CD14-positive monocyte (primary cell): ENCODE data around the gene ABHD17B. TPM values are rescaled to one million over a fixed set of nuclear protein-coding genes. Genes with fewer than 3 reads are reported as not detected.

Experiments
- DNase-seq, 3 donors: peaks; one replicate each; pipeline ENCODE4 v3.0.0-alpha.2; 2011 to 2022
- H2AFZ ChIP-seq: 2 replicates; pipeline ENCODE4 v1.6.0; 2012; ENCODE audit warnings: mild to moderate bottlenecking, low read depth, low read length, inconsistent platforms; ENCODE audit not compliant: insufficient read depth, poor library complexity, severe bottlenecking
- H3K27ac ChIP-seq, 2 donors: 1 replicate in 1 of 2; 2 replicates in 1 of 2; pipeline ENCODE4 v1.5.1; 2012 to 2013; ENCODE audit warnings: low read length in 2 of 2, control low read depth in 1 of 2, inconsistent platforms in 1 of 2, low read depth in 1 of 2, mild to moderate bottlenecking in 1 of 2
- H3K27me3 ChIP-seq, 2 donors: one replicate each; pipeline versions ENCODE4 v1.6.0 to v1.6.1; 2011 to 2013; ENCODE audit warnings: low read length in 2 of 2; ENCODE audit not compliant: control insufficient read depth in 2 of 2, insufficient read depth in 2 of 2
- H3K36me3 ChIP-seq, 2 donors: replicated peaks in 1 of 2; 1 replicate in 1 of 2; 2 replicates in 1 of 2; pipeline versions ENCODE4 v1.5.1 to v1.6.1; 2012 to 2013; ENCODE audit warnings: low read length in 2 of 2, control low read depth in 1 of 2, inconsistent platforms in 1 of 2, mild to moderate bottlenecking in 1 of 2; ENCODE audit not compliant: insufficient read depth in 2 of 2, control insufficient read depth in 1 of 2
- H3K4me1 ChIP-seq, 2 donors: 1 replicate in 1 of 2; 2 replicates in 1 of 2; pipeline versions ENCODE4 v1.5.1 to v1.6.1; 2012 to 2013; ENCODE audit warnings: low read length in 2 of 2, control low read depth in 1 of 2, inconsistent platforms in 1 of 2, mild to moderate bottlenecking in 1 of 2, moderate library complexity in 1 of 2; ENCODE audit not compliant: insufficient read depth in 2 of 2, control insufficient read depth in 1 of 2
- H3K4me2 ChIP-seq: replicated peaks from 2 replicates; pipeline ENCODE3; 2012; ENCODE audit warnings: low read length, moderate library complexity, mild to moderate bottlenecking; ENCODE audit not compliant: poor library complexity, severe bottlenecking; ENCODE audit errors: extremely low read depth
- H3K4me3 ChIP-seq, 3 experiments: fragments of 200-600 bp in 1 of 3; sonication (generic) in 1 of 3; replicated peaks in 1 of 3; 1 replicate in 2 of 3; 2 replicates in 1 of 3; pipeline ENCODE4 v1.5.1; 2011 to 2013; ENCODE audit warnings: low read length in 3 of 3, mild to moderate bottlenecking in 3 of 3, control low read depth in 2 of 3, low read depth in 2 of 3, inconsistent platforms in 1 of 3, moderate library complexity in 1 of 3
- H3K79me2 ChIP-seq: 2 replicates; pipeline ENCODE4 v1.6.0; 2012; ENCODE audit warnings: mild to moderate bottlenecking, control low read depth, inconsistent platforms, low read length, moderate library complexity; ENCODE audit not compliant: insufficient read depth
- H3K9ac ChIP-seq: 2 replicates; pipeline ENCODE4 v1.6.0; 2017; ENCODE audit warnings: low read length, mild to moderate bottlenecking; ENCODE audit not compliant: insufficient read depth, poor library complexity, severe bottlenecking
- H3K9me3 ChIP-seq, 2 donors: replicated peaks in 1 of 2; 1 replicate in 1 of 2; 2 replicates in 1 of 2; pipeline versions ENCODE4 v1.5.1 to v1.6.1; 2012 to 2013; ENCODE audit warnings: low read length in 2 of 2, control low read depth in 1 of 2; ENCODE audit not compliant: control insufficient read depth in 1 of 2, insufficient read depth in 1 of 2
- H4K20me1 ChIP-seq: 2 replicates; pipeline ENCODE4 v1.6.0; 2012; ENCODE audit warnings: mild to moderate bottlenecking, low read length, control low read depth, moderate library complexity; ENCODE audit not compliant: insufficient read depth
- H3K27ac Mint-ChIP-seq, 7 donors: one replicate each; pipeline ENCODE4 v1.8.0; 2020; ENCODE audit warnings: mild to moderate bottlenecking in 7 of 7, mixed read lengths in 7 of 7, moderate library complexity in 6 of 7, inconsistent platforms in 2 of 7
- H3K27me3 Mint-ChIP-seq, 3 donors: one replicate each; pipeline ENCODE4 v1.8.0; 2021 to 2022; ENCODE audit warnings: low read depth in 3 of 3, mild to moderate bottlenecking in 3 of 3, mixed read lengths in 3 of 3, moderate library complexity in 3 of 3, inconsistent platforms in 1 of 3
- H3K36me3 Mint-ChIP-seq, 2 donors: one replicate each; pipeline ENCODE4 v1.8.0; 2020; ENCODE audit warnings: mixed read lengths in 2 of 2, inconsistent platforms in 1 of 2, mild to moderate bottlenecking in 1 of 2
- H3K4me1 Mint-ChIP-seq: one replicate; pipeline ENCODE4 v1.8.0; 2020; ENCODE audit warnings: mild to moderate bottlenecking, mixed read lengths
- H3K4me3 Mint-ChIP-seq, 2 donors: one replicate each; pipeline ENCODE4 v1.8.0; 2020; ENCODE audit warnings: mild to moderate bottlenecking in 2 of 2, mixed read lengths in 2 of 2, moderate library complexity in 1 of 2
- H3K9me3 Mint-ChIP-seq, 7 donors: one replicate each; pipeline ENCODE4 v1.8.0; 2020 to 2022; ENCODE audit warnings: mixed read lengths in 7 of 7, mild to moderate bottlenecking in 6 of 7, moderate library complexity in 6 of 7, inconsistent platforms in 2 of 7
- CTCF ChIP-seq: fragments of 200-600 bp; IDR thresholded peaks from one replicate; pipeline ENCODE4 v1.8.0; 2022; ENCODE audit warnings: antibody characterized with exemption, mild to moderate bottlenecking
- WGBS: methylation state at CpG from one replicate; pipeline ENCODE4 v1.1.5; 2013; ENCODE audit warnings: missing lambda C conversion rate; ENCODE audit not compliant: insufficient coverage; 5-methylcytosine and 5-hydroxymethylcytosine counted together
- intact Hi-C, 2 donors: fragments of 100-400 bp; cut with micrococcal nuclease; formaldehyde crosslinking; loops; one replicate each; pipeline versions ENCODE4 v1.15.0 to v1.15.1; 2023
- polyA plus RNA-seq, 3 donors: library from polyadenylated mRNA; depleted of rRNA in 1 of 3; unstranded in 2 of 3; stranded (reverse) in 1 of 3; fragments of 300-500 nt in 2 of 3; fragments of >200 nt in 1 of 3; fragmentation: Illumina TruSeq in 2 of 3; gene quantifications; 1 replicate in 2 of 3; 2 replicates in 1 of 3; pipeline ENCODE4 v1.2.3, GENCODE V29; 2012 to 2021

ABHD17B gene
- polyA plus RNA-seq, 3 donors, result 4.1 to 12.8 (median 12.3) TPM

DNA sequence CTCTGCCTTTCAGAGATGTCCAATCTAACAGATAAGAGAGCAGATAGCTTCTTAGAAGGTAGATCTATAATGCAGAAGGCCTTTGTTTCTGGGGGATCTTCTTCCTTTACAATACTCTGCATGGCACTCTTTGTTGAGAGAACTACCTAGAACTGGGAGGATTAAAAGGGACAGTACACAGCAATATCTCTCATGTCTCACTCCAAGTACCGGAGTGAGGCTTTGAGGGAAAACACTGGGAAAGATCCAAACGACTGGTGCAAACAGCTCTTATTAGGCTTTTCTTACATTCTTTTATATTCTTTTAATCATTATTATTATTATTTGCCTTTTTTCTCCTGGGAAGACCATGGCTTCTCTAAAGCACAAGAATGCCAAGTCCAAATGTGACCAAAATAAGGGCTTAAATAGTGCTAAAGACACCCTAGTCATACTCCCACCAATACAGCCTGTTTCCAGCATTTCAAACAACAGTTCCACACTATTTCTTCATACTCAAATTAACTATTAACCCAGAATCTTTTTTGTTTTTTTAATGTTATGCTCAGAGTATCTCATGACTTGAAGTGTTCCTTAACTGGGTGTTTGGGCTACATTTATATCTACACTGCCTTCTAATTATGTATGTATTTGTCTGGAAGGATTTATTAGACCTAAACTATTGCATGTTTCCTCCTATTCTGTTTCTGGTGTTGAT lies 52.7 kb downstream of the ABHD17B start:
- H3K9ac ChIP-seq, result no peak overlapping the region
- no peak overlapping the region for H3K27ac ChIP-seq
- H3K9me3 Mint-ChIP-seq, result peaks cover 10 to 23% (median 16%) of the 10 kb centered on the region in 7 donors
- no CpG with 5 or more reads among the region's 2 CpGs for WGBS
- no peak overlapping the region for H3K4me3 Mint-ChIP-seq
- no peaks in the 10 kb centered on the region for H3K4me1 ChIP-seq
- H3K4me1 Mint-ChIP-seq, result no peaks in the 10 kb centered on the region
- peaks cover 0 to 17% of the 10 kb centered on the region in 2 donors for H3K36me3 ChIP-seq
- H4K20me1 ChIP-seq, result no peaks in the 10 kb centered on the region
- H3K27me3 ChIP-seq, result no peaks in the 10 kb centered on the region
- TF ChIP-seq CTCF, result no peak
- no peaks in the 10 kb centered on the region for H3K27me3 Mint-ChIP-seq
- H3K4me2 ChIP-seq, result no peak overlapping the region
- H3K4me3 ChIP-seq, result no peak overlapping the region
- no peaks in the 10 kb centered on the region for H3K79me2 ChIP-seq
- H3K27ac Mint-ChIP-seq, result no peak overlapping the region
- H3K9me3 ChIP-seq, result peaks cover 9 to 16% of the 10 kb centered on the region in 2 donors
- intact Hi-C loops, result no loop called here
- peaks cover 9 to 20% of the 10 kb centered on the region in 2 donors for H3K36me3 Mint-ChIP-seq
- DNase-seq, result no peak
- H2AFZ ChIP-seq, result no peak overlapping the region

- DNase-seq, result no peak
- no peaks in the 10 kb centered on the region for H3K27me3 Mint-ChIP-seq
- Histone ChIP-seq H2AFZ (no peak overlapping the region), H3K79me2 (no peaks in the 10 kb centered on the region), H3K4me2 (no peak overlapping the region), H3K4me3 (no peak overlapping the region), H4K20me1 (no peaks in the 10 kb centered on the region), H3K9me3 (peaks cover 9 to 16% of the 10 kb centered on the region in 2 donors), H3K9ac (no peak overlapping the region), H3K27ac (no peak overlapping the region), H3K4me1 (no peaks in the 10 kb centered on the region), H3K27me3 (no peaks in the 10 kb centered on the region), H3K36me3 (peaks cover 0 to 8% of the 10 kb centered on the region in 2 donors)
- H3K4me1 Mint-ChIP-seq, result no peaks in the 10 kb centered on the region
- H3K27ac Mint-ChIP-seq, result no peak overlapping the region
- intact Hi-C loops, result no loop called here
- no peak for TF ChIP-seq CTCF
- no peak overlapping the region for H3K4me3 Mint-ChIP-seq
- peaks cover 7 to 12% of the 10 kb centered on the region in 2 donors for H3K36me3 Mint-ChIP-seq
- H3K9me3 Mint-ChIP-seq, result peaks cover 10 to 21% (median 16%) of the 10 kb centered on the region in 7 donors
Measured at GRCh38 chr9:71857159-71857558, 53.8 kb downstream of the ABHD17B start.
